HG03442 (cell line): ENCODE data around the gene PLEKHB2.
"Not testable (repeated sequence)": the region's sequence is repeated elsewhere in the genome, so short reads cannot be mapped to it uniquely, and the experiment has no call there.

ENCODE experiments used
- ATAC-seq: cut with Tn5 transposase; IDR thresholded peaks from one replicate; pipeline ENCODE4 v1.9.1; 2021; ENCODE audit warnings: mild to moderate bottlenecking, moderate library complexity; ENCODE audit not compliant: unreplicated experiment

Gene PLEKHB2

GRCh38 chr2:131093696-131094462 is 11.3 kb upstream of the PLEKHB2 start:
- peak; percentile 64 for ATAC-seq

GRCh38 chr2:131094463-131095281 is 10.5 kb upstream of the PLEKHB2 start:
- ATAC-seq: no peak

GRCh38 chr2:131103165-131103564 is 2.0 kb upstream of the PLEKHB2 start:
- no peak for ATAC-seq

- peak; percentile 65 for ATAC-seq
Measured at GRCh38 chr2:131104487-131105155, 515 bp upstream of the PLEKHB2 start.

GRCh38 chr2:131105950-131106801 is 1.0 kb downstream of the PLEKHB2 start:
- ATAC-seq: peak; percentile 30

GRCh38 chr2:131112529-131112928 is 7.4 kb downstream of the PLEKHB2 start:
- no peak for ATAC-seq

GRCh38 chr2:131113566-131114227 is 8.6 kb downstream of the PLEKHB2 start:
- no peak for ATAC-seq

GRCh38 chr2:131114950-131115349 is 9.8 kb downstream of the PLEKHB2 start:
- not testable (repeated sequence) for ATAC-seq

- ATAC-seq: no peak
Measured at GRCh38 chr2:131115752-131116151, 10.6 kb downstream of the PLEKHB2 start.

GRCh38 chr2:131120815-131121317 is 15.7 kb downstream of the PLEKHB2 start:
- ATAC-seq: no peak

GRCh38 chr2:131121464-131121863 is 16.3 kb downstream of the PLEKHB2 start:
- no peak for ATAC-seq

GRCh38 chr2:131122496-131122895 is 17.4 kb downstream of the PLEKHB2 start:
- no peak for ATAC-seq

- no peak for ATAC-seq
Measured at GRCh38 chr2:131123192-131123591, 18.1 kb downstream of the PLEKHB2 start.

GRCh38 chr2:131125195-131125757 is 20.1 kb downstream of the PLEKHB2 start:
- no peak for ATAC-seq

GRCh38 chr2:131126436-131126835 is 21.3 kb downstream of the PLEKHB2 start:
- no peak for ATAC-seq

GRCh38 chr2:131127076-131127475 is 21.9 kb downstream of the PLEKHB2 start:
- ATAC-seq: no peak

GRCh38 chr2:131127981-131128380 is 22.8 kb downstream of the PLEKHB2 start:
- ATAC-seq: no peak

GRCh38 chr2:131130298-131130596 is 25.1 kb downstream of the PLEKHB2 start:
- no peak for ATAC-seq

GRCh38 chr2:131132729-131133128 is 27.6 kb downstream of the PLEKHB2 start:
- no peak for ATAC-seq

- no peak for ATAC-seq
Measured at GRCh38 chr2:131140581-131140980, 35.4 kb downstream of the PLEKHB2 start.
